ENCODE measurements around the gene EIF3L. TPM values are rescaled to one million over a fixed set of nuclear protein-coding genes. Genes with fewer than 3 reads are reported as not detected.

EIF3L gene
- total and polyA plus RNA-seq, 12 donors: 188 to 642 (median 396) TPM

GRCh38 chr22:37802310-37803194, 46.7 kb upstream of the EIF3L start:
- WGBS, 4 donors: 2 to 5% (median 3%) methylated on average over 37 to 63 of the region's 63 CpGs
- peaks cover 27 to 39% of the 10 kb centered on the region in 2 donors for H3K4me1 ChIP-seq (replicated peaks in 1 of 2)
- no peaks in the 10 kb centered on the region for H3K36me3 ChIP-seq (replicated peaks in 1 of 2)
- peak overlapping the region in 2 of 5 donors; percentile 42 to 56 for H3K27ac ChIP-seq
- intact Hi-C loops (cut with DNase I): no loop called here
- H3K9me3 ChIP-seq (replicated peaks in 1 of 3): no peaks in the 10 kb centered on the region
- TF ChIP-seq CTCF (IDR thresholded peaks at IDR 0.05) (no peak), POLR2A (IDR thresholded peaks at IDR 0.05) (peak in 1 of 2 donors; percentile 23)
- DNase-seq: peak in 6 of 7 donors; percentile 54 to 73 (median 66)
- H3K4me3 ChIP-seq: peak overlapping the region; percentile 54 to 74 (median 60)
- no peaks in the 10 kb centered on the region for H3K27me3 ChIP-seq

DNA sequence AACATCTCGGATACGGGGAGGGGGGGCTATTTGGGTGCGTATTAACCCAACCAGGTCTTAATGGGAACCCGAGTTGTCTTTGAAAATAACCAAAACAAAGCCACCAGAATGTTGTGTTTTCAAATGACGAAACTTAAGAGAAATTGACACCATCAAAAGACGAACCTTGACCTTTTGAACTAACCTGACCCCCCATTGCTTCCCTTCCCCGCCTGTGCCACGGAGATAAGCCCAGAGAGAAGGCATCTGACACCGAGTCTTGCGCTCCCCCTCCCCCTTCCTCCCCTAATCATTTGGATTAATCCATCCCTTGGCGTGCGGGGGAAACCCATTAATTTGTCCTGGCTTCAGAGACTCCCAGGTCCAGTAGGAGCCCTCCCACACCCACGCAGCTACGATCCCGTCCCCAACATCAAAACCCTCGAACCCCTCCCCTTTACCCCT, 46.0 kb upstream of the EIF3L start:
- intact Hi-C loops (cut with DNase I): no loop called here

GRCh38 chr22:37803639-37804351, 45.4 kb upstream of the EIF3L start:
- 54 to 69% (median 65%) methylated on average over 17 to 34 of the region's 34 CpGs for WGBS, 4 donors
- no peaks in the 10 kb centered on the region for H3K27me3 ChIP-seq
- no peak overlapping the region for H3K4me3 ChIP-seq
- H3K36me3 ChIP-seq (replicated peaks in 1 of 2): no peaks in the 10 kb centered on the region
- H3K27ac ChIP-seq: no peak overlapping the region
- no peaks in the 10 kb centered on the region for H3K9me3 ChIP-seq (replicated peaks in 1 of 3)
- TF ChIP-seq CTCF (IDR thresholded peaks at IDR 0.05) (no peak), POLR2A (IDR thresholded peaks at IDR 0.05) (no peak)
- peaks cover 34 to 48% of the 10 kb centered on the region in 2 donors for H3K4me1 ChIP-seq (replicated peaks in 1 of 2)
- intact Hi-C loops (cut with DNase I): no loop called here
- peak in 1 of 7 donors; percentile 48 for DNase-seq

More for the DNA sequence above, 46.0 kb upstream of the EIF3L start:
- H3K27ac ChIP-seq: no peak overlapping the region
- H3K4me1 ChIP-seq (replicated peaks in 1 of 2): peaks cover 29 to 42% of the 10 kb centered on the region in 2 donors
- peak overlapping the region in 1 of 4 donors; percentile 74 for H3K4me3 ChIP-seq
- no peaks in the 10 kb centered on the region for H3K9me3 ChIP-seq (replicated peaks in 1 of 3)
- no peak for TF ChIP-seq POLR2A (IDR thresholded peaks at IDR 0.05)
- no peak for TF ChIP-seq CTCF (IDR thresholded peaks at IDR 0.05)
- no peaks in the 10 kb centered on the region for H3K36me3 ChIP-seq (replicated peaks in 1 of 2)
- H3K27me3 ChIP-seq: no peaks in the 10 kb centered on the region
- peak in 1 of 7 donors; percentile 32 for DNase-seq
- WGBS, 4 donors: 25 to 32% (median 29%) methylated on average over 16 of the region's 16 CpGs

GRCh38 chr22:37804352-37804880, 44.8 kb upstream of the EIF3L start:
- 8 to 23% (median 10%) methylated on average over 4 to 29 of the region's 29 CpGs for whole genome bisulfite sequencing, 4 donors
- intact Hi-C loops (cut with DNase I): no loop called here

More at GRCh38 chr22:37804352-37804880, 44.8 kb upstream of the EIF3L start:
- Histone ChIP-seq H3K36me3 (replicated peaks in 1 of 2) (no peaks in the 10 kb centered on the region), H3K4me3 (peak overlapping the region in 2 of 4 donors; percentile 25 to 60), H3K27ac (peak overlapping the region in 3 of 5 donors; percentile 74 to 88 (median 83)), H3K4me1 (replicated peaks in 1 of 2) (peaks cover 34 to 52% of the 10 kb centered on the region in 2 donors), H3K9me3 (replicated peaks in 1 of 3) (no peaks in the 10 kb centered on the region), H3K27me3 (no peaks in the 10 kb centered on the region)
- TF ChIP-seq CTCF (IDR thresholded peaks at IDR 0.05) (no peak), POLR2A (IDR thresholded peaks at IDR 0.05) (no peak)
- no peak for DNase-seq

Data from adrenal gland (tissue), 12 donors.